Measurements from ENCODE around the gene DCHS1. TPM values are rescaled to one million over a fixed set of nuclear protein-coding genes. Genes with fewer than 3 reads are reported as not detected.
A peak's percentile ranks its signal among the peaks of the same experiment; 100 is the strongest.

DCHS1 gene
- total and polyA plus RNA-seq, 2 of the 13 experiments (the other 11 are each of a cell fraction or from before 2014, with no cell fraction given), result under 0.01 to 0.03 TPM

GRCh38 chr11:6682936-6683861 is 27.6 kb upstream of the DCHS1 start, which contains the start of gene MRPL17 (continued):
- no peak for TF ChIP-seq CEBPZ (IDR thresholded peaks at IDR 0.05; ENCODE audit: low read length)
- TF ChIP-seq RAD21 (CRISPR knock-in tag; IDR thresholded peaks at IDR 0.05), result peak; percentile 83
- peak; percentile 72 for TF ChIP-seq ZNF329 (CRISPR knock-in tag; IDR thresholded peaks at IDR 0.05; ENCODE audit: low read depth)
- TF ChIP-seq ZNF781 (CRISPR knock-in tag; IDR thresholded peaks at IDR 0.05; ENCODE audit: borderline replicate concordance, not compliant biosample characterization), result peak; percentile 88
- peak; percentile 71; the same call in 1 of the 2 replicates for TF ChIP-seq ZNF292 (CRISPR knock-in tag; IDR thresholded peaks at IDR 0.05; ENCODE audit: borderline replicate concordance, low read depth)
- no peak; the same call in 1 of the 2 replicates for TF ChIP-seq ZNF7 (CRISPR knock-in tag; IDR thresholded peaks at IDR 0.05)
- peak; percentile 97 for TF ChIP-seq E2F1 (CRISPR knock-in tag; IDR thresholded peaks at IDR 0.05)
- peak; percentile 84 for TF ChIP-seq ZNF407 (CRISPR knock-in tag; IDR thresholded peaks at IDR 0.05; ENCODE audit: not compliant biosample characterization)
- no peak for TF ChIP-seq HOXA7 (CRISPR knock-in tag; IDR thresholded peaks at IDR 0.05)
- TF ChIP-seq RELA (CRISPR knock-in tag; IDR thresholded peaks at IDR 0.05), result no peak; the same call in 1 of the 2 replicates
- TF ChIP-seq SMARCE1 (IDR thresholded peaks at IDR 0.05; ENCODE audit: borderline replicate concordance), result no peak
- TF ChIP-seq SOX5 (CRISPR knock-in tag; IDR thresholded peaks at IDR 0.05; ENCODE audit: borderline replicate concordance), result peak; percentile 59; the same call in 1 of the 2 replicates
- no peak for TF ChIP-seq PBX3 (CRISPR knock-in tag; IDR thresholded peaks at IDR 0.05; ENCODE audit: borderline replicate concordance)
